GM23338 (cell line): ENCODE measurements around the gene UBE2D3. TPM values are rescaled to one million over a fixed set of nuclear protein-coding genes. Genes with fewer than 3 reads are reported as not detected.
A peak's percentile ranks its signal among the peaks of the same experiment; 100 is the strongest.

Source experiments
- ATAC-seq: fragments of 200-7000 bp; cut with Tn5 transposase; 3 replicates; pipeline ENCODE4 v1.9.1; 2020
- DNase-seq: peaks from one replicate; pipeline ENCODE4 v3.0.0-alpha.2; 2015; ENCODE audit warnings: low spot score
- H2AFZ ChIP-seq: fragments of 200-600 bp; sonication (generic); 2 replicates; pipeline ENCODE4 v1.8.0; 2016; ENCODE audit warnings: antibody characterized with exemption, mild to moderate bottlenecking, moderate library complexity
- H3F3A ChIP-seq: fragments of 200-600 bp; sonication (generic); replicated peaks from 2 replicates; pipeline ENCODE4 v1.8.0; 2017; ENCODE audit warnings: antibody characterized with exemption, mixed run types, low read depth
- H3K27ac ChIP-seq: fragments of 200-600 bp; sonication (generic); 2 replicates; pipeline ENCODE4 v1.6.1; 2016; ENCODE audit warnings: low read depth
- H3K27me3 ChIP-seq: fragments of 200-600 bp; sonication (generic); 2 replicates; pipeline ENCODE4 v1.8.0; 2016; ENCODE audit warnings: mild to moderate bottlenecking, mixed run types, moderate library complexity; ENCODE audit not compliant: insufficient read depth
- H3K36me3 ChIP-seq: fragments of 200-600 bp; sonication (generic); 2 replicates; pipeline ENCODE4 v1.8.0; 2016; ENCODE audit warnings: mild to moderate bottlenecking; ENCODE audit not compliant: insufficient read depth
- H3K4me1 ChIP-seq: fragments of 200-600 bp; sonication (generic); 2 replicates; pipeline ENCODE4 v1.8.0; 2016; ENCODE audit warnings: mild to moderate bottlenecking, moderate library complexity; ENCODE audit not compliant: insufficient read depth
- H3K4me2 ChIP-seq: fragments of 200-600 bp; sonication (generic); 2 replicates; pipeline ENCODE4 v1.7.1; 2017; ENCODE audit warnings: mixed run types
- H3K4me3 ChIP-seq: fragments of 200-600 bp; sonication (generic); 2 replicates; pipeline ENCODE4 v1.6.1; 2016; ENCODE audit warnings: mixed run types
- H3K79me2 ChIP-seq: fragments of 200-600 bp; sonication (generic); replicated peaks from 2 replicates; pipeline ENCODE4 v1.8.0; 2017; ENCODE audit warnings: mild to moderate bottlenecking; ENCODE audit not compliant: insufficient read depth
- H3K9me2 ChIP-seq: fragments of 200-600 bp; sonication (generic); 2 replicates; pipeline ENCODE4 v1.8.0; 2017; ENCODE audit not compliant: insufficient read depth
- H4K20me1 ChIP-seq: fragments of 200-600 bp; sonication (generic); replicated peaks from 2 replicates; pipeline ENCODE4 v1.8.0; 2017; ENCODE audit warnings: mild to moderate bottlenecking; ENCODE audit not compliant: insufficient read depth
- H3K27ac Mint-ChIP-seq: 2 replicates; pipeline ENCODE4 v1.8.0; 2020; ENCODE audit warnings: inconsistent platforms, mild to moderate bottlenecking, moderate library complexity, mixed read lengths
- H3K27me3 Mint-ChIP-seq: 3 replicates; pipeline ENCODE4 v1.8.0; 2022; ENCODE audit warnings: low read depth, mild to moderate bottlenecking, moderate library complexity, mixed read lengths, inconsistent platforms; ENCODE audit not compliant: insufficient read depth, poor library complexity
- H3K36me3 Mint-ChIP-seq: 3 replicates; pipeline ENCODE4 v1.8.0; 2021; ENCODE audit warnings: low read depth, mild to moderate bottlenecking, inconsistent platforms, moderate library complexity, mixed read lengths
- H3K4me1 Mint-ChIP-seq: 3 replicates; pipeline ENCODE4 v1.8.0; 2020; ENCODE audit warnings: mild to moderate bottlenecking, inconsistent platforms, mixed read lengths
- H3K4me3 Mint-ChIP-seq: 3 replicates; pipeline ENCODE4 v1.8.0; 2021; ENCODE audit warnings: moderate library complexity, mild to moderate bottlenecking, inconsistent platforms, mixed read lengths
- H3K9me3 Mint-ChIP-seq: 3 replicates; pipeline ENCODE4 v1.8.0; 2020; ENCODE audit warnings: moderate library complexity, mild to moderate bottlenecking, inconsistent platforms, mixed read lengths
- EZH2 ChIP-seq: fragments of 200-600 bp; sonication (generic); IDR thresholded peaks from one replicate; pipeline ENCODE4 v1.8.0; 2017; ENCODE audit warnings: antibody characterized with exemption, mild to moderate bottlenecking, low read depth; ENCODE audit not compliant: unreplicated experiment
- EZH2phosphoT487 ChIP-seq: fragments of 200-600 bp; sonication (generic); IDR thresholded peaks from one replicate; pipeline ENCODE4 v1.8.1; 2018; ENCODE audit warnings: antibody characterized with exemption; ENCODE audit not compliant: unreplicated experiment
- JUNB ChIP-seq: IDR thresholded peaks from one replicate; pipeline ENCODE4 v1.6.1; 2016; ENCODE audit warnings: antibody characterized with exemption; ENCODE audit not compliant: unreplicated experiment
- POLR2AphosphoS5 ChIP-seq: IDR thresholded peaks from 2 replicates; pipeline ENCODE4 v1.6.1; 2016; ENCODE audit warnings: antibody characterized with exemption, low read depth
- REST ChIP-seq: IDR thresholded peaks from one replicate; pipeline ENCODE4 v1.6.1; 2018; ENCODE audit warnings: antibody characterized with exemption; ENCODE audit not compliant: unreplicated experiment
- STAT1 ChIP-seq: IDR thresholded peaks from one replicate; pipeline ENCODE4 v1.6.1; 2016; ENCODE audit warnings: antibody characterized with exemption; ENCODE audit not compliant: unreplicated experiment
- ZNF114 ChIP-seq: fragments of 250-450 bp; sonication (Bioruptor Pico); IDR thresholded peaks from 2 replicates; pipeline ENCODE4 v1.5.0; 2020; ENCODE audit warnings: mild to moderate bottlenecking, moderate library complexity
- ZNF331 ChIP-seq: fragments of 250-450 bp; sonication (Bioruptor Pico); IDR thresholded peaks from 2 replicates; pipeline ENCODE4 v1.5.0; 2020; ENCODE audit warnings: low read depth, mild to moderate bottlenecking, moderate library complexity
- polyA plus RNA-seq: library from polyadenylated mRNA; unstranded; fragments of >200 nt; fragmentation: Nextera tagmentation; extraction: Ambion mirVana; gene quantifications from 2 replicates; pipeline ENCODE4 v1.2.1, GENCODE V29; 2016
- total RNA-seq: library from RNA; depleted of rRNA; stranded (reverse); fragments of >200 nt; shearing (Covaris generic); gene quantifications from 2 replicates; pipeline ENCODE4 v1.2.3, GENCODE V29; 2014
- TF ChIP-seq, protein P1 (sequence below), 2 experiments: fragments of 200-600 bp in 1 of 2; sonication (generic) in 1 of 2; conservative IDR thresholded peaks; 2 replicates each; pipeline versions ENCODE4 v1.5.1 to v1.6.1; 2016 to 2017; ENCODE audit warnings: antibody characterized with exemption in 2 of 2, low read depth in 2 of 2, mild to moderate bottlenecking in 2 of 2, moderate library complexity in 1 of 2

The UBE2D3 gene
- total and polyA plus RNA-seq, 2 experiments from 2014 or later: 250 to 498 TPM

GRCh38 chr4:102827674-102828496, 534 bp upstream of the UBE2D3 start (continued):
- TF ChIP-seq ZNF331 (CRISPR knock-in tag) (no peak), STAT1 (no peak), POLR2AphosphoS5 (peak; percentile 95), EZH2 (no peak)
- TF ChIP-seq, protein P1, sequence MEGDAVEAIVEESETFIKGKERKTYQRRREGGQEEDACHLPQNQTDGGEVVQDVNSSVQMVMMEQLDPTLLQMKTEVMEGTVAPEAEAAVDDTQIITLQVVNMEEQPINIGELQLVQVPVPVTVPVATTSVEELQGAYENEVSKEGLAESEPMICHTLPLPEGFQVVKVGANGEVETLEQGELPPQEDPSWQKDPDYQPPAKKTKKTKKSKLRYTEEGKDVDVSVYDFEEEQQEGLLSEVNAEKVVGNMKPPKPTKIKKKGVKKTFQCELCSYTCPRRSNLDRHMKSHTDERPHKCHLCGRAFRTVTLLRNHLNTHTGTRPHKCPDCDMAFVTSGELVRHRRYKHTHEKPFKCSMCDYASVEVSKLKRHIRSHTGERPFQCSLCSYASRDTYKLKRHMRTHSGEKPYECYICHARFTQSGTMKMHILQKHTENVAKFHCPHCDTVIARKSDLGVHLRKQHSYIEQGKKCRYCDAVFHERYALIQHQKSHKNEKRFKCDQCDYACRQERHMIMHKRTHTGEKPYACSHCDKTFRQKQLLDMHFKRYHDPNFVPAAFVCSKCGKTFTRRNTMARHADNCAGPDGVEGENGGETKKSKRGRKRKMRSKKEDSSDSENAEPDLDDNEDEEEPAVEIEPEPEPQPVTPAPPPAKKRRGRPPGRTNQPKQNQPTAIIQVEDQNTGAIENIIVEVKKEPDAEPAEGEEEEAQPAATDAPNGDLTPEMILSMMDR (conservative IDR thresholded peaks at IDR 0.05; ENCODE audit: low read depth in 2 of 2): 0 out of 4 replicates have a peak, but pooled peaks of 1 of the 2 experiments have one; percentile 9

DNA sequence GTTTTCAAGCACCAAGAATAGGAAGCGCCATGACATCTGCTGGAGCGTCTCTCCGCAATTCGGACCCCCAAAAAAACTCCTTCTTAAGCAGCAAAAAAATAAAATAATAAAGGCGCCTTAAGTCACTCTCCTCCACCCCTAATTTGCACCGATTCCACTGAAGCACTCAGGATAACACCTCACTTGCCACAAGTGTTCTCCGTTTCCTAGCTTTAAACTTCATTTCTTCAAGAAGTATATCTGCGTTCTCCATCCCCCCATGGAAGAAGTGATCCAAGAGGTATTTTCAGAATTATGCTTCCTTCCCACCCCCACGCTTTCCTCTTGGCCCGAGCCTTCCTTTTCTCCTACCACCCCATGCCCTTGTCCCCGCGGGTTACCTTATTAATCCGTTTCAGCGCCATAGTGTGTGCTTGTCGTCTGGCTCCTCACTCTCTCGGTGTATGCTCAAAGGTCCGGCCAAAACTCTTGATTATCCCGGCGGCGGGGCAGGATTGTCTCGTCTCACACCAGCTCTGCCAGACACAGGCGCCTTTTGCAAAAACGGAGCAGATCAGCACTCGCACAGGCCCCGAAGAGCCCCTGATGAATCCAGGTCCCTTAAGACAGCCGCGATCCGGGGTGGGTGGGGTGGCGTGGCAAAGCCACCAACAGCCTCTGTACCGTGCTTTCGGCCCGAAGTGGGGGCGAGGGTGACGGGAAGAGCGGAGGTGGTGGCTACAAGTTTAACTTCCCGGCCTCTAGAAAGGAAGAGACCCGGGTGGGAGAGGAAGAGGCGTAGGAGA, 1.1 kb downstream of the UBE2D3 start:
- Histone ChIP-seq H3K27me3 (no peaks in the 10 kb centered on the region), H3K4me3 (peak overlapping the region; percentile 84), H4K20me1 (peaks cover 34% of the 10 kb centered on the region), H3K9me2 (no peaks in the 10 kb centered on the region), H3K36me3 (no peaks in the 10 kb centered on the region; the same call in 1 of the 2 replicates), H3K4me1 (peaks cover 53% of the 10 kb centered on the region), H3K4me2 (peak overlapping the region; percentile 75), H3F3A (peaks cover 4% of the 10 kb centered on the region; the same call in 1 of the 2 replicates), H3K27ac (peak overlapping the region; percentile 100), H2AFZ (no peak overlapping the region), H3K79me2 (peaks cover 70% of the 10 kb centered on the region)
- H3K9me3 Mint-ChIP-seq: no peaks in the 10 kb centered on the region
- peaks cover 16% of the 10 kb centered on the region; the same call in 2 of the 3 replicates for H3K36me3 Mint-ChIP-seq
- H3K27ac Mint-ChIP-seq: no peak overlapping the region
- ATAC-seq (no peak), DNase-seq (no peak)
- TF ChIP-seq POLR2AphosphoS5: peak; percentile 38; the same call in 1 of the 2 replicates
- TF ChIP-seq EZH2phosphoT487: no peak
- H3K4me1 Mint-ChIP-seq: peaks cover 38% of the 10 kb centered on the region
- H3K27me3 Mint-ChIP-seq: peaks cover 11% of the 10 kb centered on the region
- no peak overlapping the region for H3K4me3 Mint-ChIP-seq

GRCh38 chr4:102825261-102826091, 1.9 kb downstream of the UBE2D3 start:
- Histone ChIP-seq H4K20me1 (peaks cover 35% of the 10 kb centered on the region), H3K9me2 (no peaks in the 10 kb centered on the region), H3K4me1 (peaks cover 53% of the 10 kb centered on the region), H3K36me3 (no peaks in the 10 kb centered on the region; the same call in 1 of the 2 replicates), H3F3A (peaks cover 4% of the 10 kb centered on the region; the same call in 1 of the 2 replicates), H2AFZ (no peak overlapping the region), H3K79me2 (peaks cover 70% of the 10 kb centered on the region), H3K27ac (peak overlapping the region; percentile 100), H3K27me3 (no peaks in the 10 kb centered on the region), H3K4me2 (peak overlapping the region; percentile 75), H3K4me3 (peak overlapping the region; percentile 84)
- peak; percentile 69 for DNase-seq
- Mint-ChIP-seq H3K9me3 (no peaks in the 10 kb centered on the region), H3K4me3 (no peak overlapping the region), H3K36me3 (peaks cover 20% of the 10 kb centered on the region; the same call in 2 of the 3 replicates), H3K27ac (no peak overlapping the region), H3K4me1 (peaks cover 41% of the 10 kb centered on the region), H3K27me3 (peaks cover 11% of the 10 kb centered on the region)
- ATAC-seq: no peak
- TF ChIP-seq ZNF114 (CRISPR knock-in tag) (no peak), REST (no peak), STAT1 (no peak), JUNB (no peak)
- TF ChIP-seq, protein P1 (conservative IDR thresholded peaks at IDR 0.05; ENCODE audit: low read depth in 2 of 2): no peak
